Uterus (tissue), 2 donors: ENCODE results near the gene DDC.

Experiments
- POLR2A ChIP-seq, 2 donors: fragments of 450-650 bp; IDR thresholded peaks; one replicate each; pipeline ENCODE4 v1.6.1; 2016; ENCODE audit warnings: antibody characterized with exemption in 2 of 2, mild to moderate bottlenecking in 1 of 2, moderate library complexity in 1 of 2
- TF ChIP-seq, protein P1 (sequence below), 4 experiments: fragments of 200-600 bp in 2 of 4; fragments of 450-650 bp in 2 of 4; sonication (generic) in 2 of 4; IDR thresholded peaks; one replicate each; pipeline ENCODE4 v1.5.1; 2016 to 2019; ENCODE audit warnings: antibody characterized with exemption in 4 of 4, mild to moderate bottlenecking in 2 of 4, moderate library complexity in 1 of 4

GRCh38 chr7:50425318-50425717, 139.9 kb downstream of the DDC start:
- TF ChIP-seq, protein P1, sequence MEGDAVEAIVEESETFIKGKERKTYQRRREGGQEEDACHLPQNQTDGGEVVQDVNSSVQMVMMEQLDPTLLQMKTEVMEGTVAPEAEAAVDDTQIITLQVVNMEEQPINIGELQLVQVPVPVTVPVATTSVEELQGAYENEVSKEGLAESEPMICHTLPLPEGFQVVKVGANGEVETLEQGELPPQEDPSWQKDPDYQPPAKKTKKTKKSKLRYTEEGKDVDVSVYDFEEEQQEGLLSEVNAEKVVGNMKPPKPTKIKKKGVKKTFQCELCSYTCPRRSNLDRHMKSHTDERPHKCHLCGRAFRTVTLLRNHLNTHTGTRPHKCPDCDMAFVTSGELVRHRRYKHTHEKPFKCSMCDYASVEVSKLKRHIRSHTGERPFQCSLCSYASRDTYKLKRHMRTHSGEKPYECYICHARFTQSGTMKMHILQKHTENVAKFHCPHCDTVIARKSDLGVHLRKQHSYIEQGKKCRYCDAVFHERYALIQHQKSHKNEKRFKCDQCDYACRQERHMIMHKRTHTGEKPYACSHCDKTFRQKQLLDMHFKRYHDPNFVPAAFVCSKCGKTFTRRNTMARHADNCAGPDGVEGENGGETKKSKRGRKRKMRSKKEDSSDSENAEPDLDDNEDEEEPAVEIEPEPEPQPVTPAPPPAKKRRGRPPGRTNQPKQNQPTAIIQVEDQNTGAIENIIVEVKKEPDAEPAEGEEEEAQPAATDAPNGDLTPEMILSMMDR (IDR thresholded peaks at IDR 0.05), result no peak
- no peak for TF ChIP-seq POLR2A (IDR thresholded peaks at IDR 0.05)
